Thoracic aorta (tissue), 2 donors: ENCODE measurements around the gene B4GALT2. TPM values are rescaled to one million over a fixed set of nuclear protein-coding genes. Genes with fewer than 3 reads are reported as not detected.

ENCODE experiments used
- ATAC-seq: fragments of 150-250 bp; one replicate; pipeline ENCODE4 v1.8.0; 2017; ENCODE audit warnings: low read depth; ENCODE audit not compliant: insufficient number of reproducible peaks, low FRiP score
- DNase-seq: peaks from one replicate; pipeline ENCODE4 v3.0.0-alpha.2; 2020; ENCODE audit warnings: low spot score
- H3K27ac ChIP-seq, 2 donors: fragments of 200-600 bp; sonication (generic); 1 replicate in 1 of 2; 2 replicates in 1 of 2; pipeline ENCODE4 v1.5.1; 2016; ENCODE audit warnings: mild to moderate bottlenecking in 2 of 2, moderate library complexity in 2 of 2
- H3K27me3 ChIP-seq: fragments of 200-600 bp; sonication (generic); replicated peaks from 2 replicates; pipeline ENCODE4 v1.6.0; 2016; ENCODE audit warnings: mild to moderate bottlenecking; ENCODE audit not compliant: insufficient read depth
- H3K36me3 ChIP-seq: fragments of 200-600 bp; sonication (generic); one replicate; pipeline ENCODE4 v1.5.1; 2016
- H3K4me1 ChIP-seq, 2 donors: fragments of 200-600 bp; sonication (generic); 1 replicate in 1 of 2; 2 replicates in 1 of 2; pipeline versions ENCODE4 v1.5.1 to v1.6.0; 2016; ENCODE audit warnings: low read depth in 2 of 2, mild to moderate bottlenecking in 1 of 2; ENCODE audit not compliant: control insufficient read depth in 1 of 2
- H3K4me3 ChIP-seq: fragments of 200-600 bp; sonication (generic); 2 replicates; pipeline ENCODE4 v1.5.1; 2016; ENCODE audit warnings: mild to moderate bottlenecking
- H3K9me3 ChIP-seq: fragments of 200-600 bp; sonication (generic); 2 replicates; pipeline ENCODE4 v1.5.1; 2016
- total RNA-seq, 2 donors: library from RNA; depleted of rRNA; stranded (reverse); fragments of >200 nt; gene quantifications; one replicate each; pipeline versions ENCODE4 v1.1.0 to v1.2.3, GENCODE V29; 2016
- TF ChIP-seq, protein P1 (sequence below): fragments of 200-600 bp; sonication (generic); IDR thresholded peaks from one replicate; pipeline ENCODE4 v1.5.1; 2019; ENCODE audit warnings: antibody characterized with exemption

B4GALT2 gene
- total RNA-seq, 2 donors from 2014 or later, result 34.8 to 51.6 TPM

DNA sequence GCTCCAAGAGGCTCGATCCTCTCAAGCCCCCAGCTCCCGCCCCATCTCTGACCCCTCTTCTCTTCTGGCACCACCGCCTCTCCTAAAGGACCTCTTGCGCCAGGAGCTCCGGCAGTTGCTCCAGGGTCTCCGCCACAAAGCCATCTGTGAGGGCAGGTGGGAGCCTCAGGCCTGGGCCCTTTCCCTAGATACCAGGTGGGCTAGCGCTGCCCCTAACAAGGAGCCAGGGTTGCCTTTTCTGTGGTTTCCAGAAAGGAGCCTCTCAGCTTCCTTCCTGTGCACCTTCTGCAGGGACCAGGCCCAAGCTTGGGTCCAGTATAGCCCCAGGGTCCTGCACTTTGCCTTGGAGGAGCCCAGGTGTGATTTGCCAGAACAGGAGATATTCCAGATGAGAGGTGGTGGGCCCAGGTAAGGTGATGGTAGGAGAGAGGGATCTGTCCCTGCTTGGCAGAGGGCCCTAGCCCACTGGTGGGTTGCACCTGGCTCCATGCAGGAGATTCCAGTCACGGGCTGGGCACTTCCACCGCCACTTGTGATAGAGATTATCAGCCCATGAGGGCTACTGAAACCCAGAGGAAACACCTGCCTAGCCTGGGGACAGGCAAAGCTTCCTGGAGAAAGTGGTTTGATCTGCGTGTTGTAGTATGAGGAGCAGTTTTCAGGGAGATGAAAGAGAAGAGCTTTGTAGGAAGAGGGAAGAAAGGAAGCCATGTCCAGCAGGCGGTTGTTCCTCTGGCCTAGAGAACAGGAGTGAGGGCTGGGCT is 13.4 kb downstream of the B4GALT2 start:
- peaks cover 13 to 34% of the 10 kb centered on the region in 2 donors for H3K4me1 ChIP-seq
- H3K9me3 ChIP-seq, result no peaks in the 10 kb centered on the region
- peak overlapping the region; percentile 70 to 84 for H3K27ac ChIP-seq
- H3K36me3 ChIP-seq, result no peaks in the 10 kb centered on the region
- ATAC-seq, result no peak
- TF ChIP-seq, protein P1, sequence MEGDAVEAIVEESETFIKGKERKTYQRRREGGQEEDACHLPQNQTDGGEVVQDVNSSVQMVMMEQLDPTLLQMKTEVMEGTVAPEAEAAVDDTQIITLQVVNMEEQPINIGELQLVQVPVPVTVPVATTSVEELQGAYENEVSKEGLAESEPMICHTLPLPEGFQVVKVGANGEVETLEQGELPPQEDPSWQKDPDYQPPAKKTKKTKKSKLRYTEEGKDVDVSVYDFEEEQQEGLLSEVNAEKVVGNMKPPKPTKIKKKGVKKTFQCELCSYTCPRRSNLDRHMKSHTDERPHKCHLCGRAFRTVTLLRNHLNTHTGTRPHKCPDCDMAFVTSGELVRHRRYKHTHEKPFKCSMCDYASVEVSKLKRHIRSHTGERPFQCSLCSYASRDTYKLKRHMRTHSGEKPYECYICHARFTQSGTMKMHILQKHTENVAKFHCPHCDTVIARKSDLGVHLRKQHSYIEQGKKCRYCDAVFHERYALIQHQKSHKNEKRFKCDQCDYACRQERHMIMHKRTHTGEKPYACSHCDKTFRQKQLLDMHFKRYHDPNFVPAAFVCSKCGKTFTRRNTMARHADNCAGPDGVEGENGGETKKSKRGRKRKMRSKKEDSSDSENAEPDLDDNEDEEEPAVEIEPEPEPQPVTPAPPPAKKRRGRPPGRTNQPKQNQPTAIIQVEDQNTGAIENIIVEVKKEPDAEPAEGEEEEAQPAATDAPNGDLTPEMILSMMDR, result no peak
- DNase-seq, result no peak
- H3K4me3 ChIP-seq, result peak overlapping the region; percentile 77
- no peaks in the 10 kb centered on the region for H3K27me3 ChIP-seq

DNA sequence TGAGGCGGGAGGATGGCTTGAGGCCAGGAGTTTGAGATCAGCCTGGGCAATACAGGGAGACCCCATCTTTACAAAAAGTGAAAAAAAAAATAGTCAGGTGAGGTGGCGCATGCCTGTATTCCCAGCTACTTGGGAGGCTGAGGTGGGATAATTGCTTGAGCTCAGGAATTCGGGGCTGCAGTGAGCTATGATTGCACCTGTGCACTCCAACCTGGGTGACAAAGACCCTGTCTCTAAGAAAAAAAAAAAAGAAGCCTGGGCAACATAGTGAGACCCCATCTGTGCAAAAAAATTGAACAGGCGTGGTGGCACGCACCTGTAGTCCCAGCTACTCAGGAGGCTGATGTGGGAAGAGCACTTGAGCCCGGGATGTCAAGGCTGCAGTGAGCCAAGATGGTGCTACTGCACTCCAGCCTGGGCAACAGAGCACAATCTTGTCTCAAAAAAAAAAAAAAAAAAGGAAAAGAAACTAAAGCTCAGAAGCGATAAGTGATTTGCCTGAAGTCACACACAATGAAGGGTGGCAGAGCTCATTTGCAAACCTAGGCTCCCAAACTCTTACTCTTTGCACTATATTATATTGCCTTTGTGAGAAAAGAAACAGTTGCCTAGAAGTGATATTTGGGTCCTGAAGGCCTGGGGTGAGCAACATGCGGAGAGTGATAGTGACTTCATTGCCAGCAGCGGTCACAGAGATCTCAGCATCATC is 14.3 kb downstream of the B4GALT2 start:
- TF ChIP-seq, protein P1, result no peak
- Histone ChIP-seq H3K27ac (no peak overlapping the region), H3K9me3 (no peaks in the 10 kb centered on the region), H3K27me3 (no peaks in the 10 kb centered on the region), H3K4me1 (peaks cover 13 to 36% of the 10 kb centered on the region in 2 donors), H3K4me3 (no peak overlapping the region), H3K36me3 (no peaks in the 10 kb centered on the region)
- ATAC-seq (no peak), DNase-seq (no peak)

DNA sequence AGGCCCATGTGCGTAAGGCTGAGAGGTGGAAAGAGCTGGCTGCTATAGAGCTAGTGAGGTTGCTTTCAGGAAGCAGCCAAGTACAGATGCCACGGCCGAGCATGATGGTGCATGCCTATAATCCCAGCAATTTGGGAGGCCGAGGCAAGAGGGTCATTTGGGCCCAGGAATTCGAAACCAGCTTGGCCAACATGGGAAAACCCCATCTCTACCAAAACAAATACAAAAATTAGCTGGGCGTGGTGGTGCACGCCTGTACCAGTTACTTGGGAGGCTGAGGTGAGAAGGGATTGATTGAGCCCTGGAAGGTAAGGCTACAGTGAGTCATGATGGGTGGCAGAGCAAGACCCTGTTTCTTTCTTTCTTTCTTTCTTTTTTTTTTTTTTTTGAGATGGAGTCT is 15.1 kb downstream of the B4GALT2 start:
- ATAC-seq, result no peak
- no peaks in the 10 kb centered on the region for H3K9me3 ChIP-seq
- H3K4me1 ChIP-seq, result peaks cover 13 to 36% of the 10 kb centered on the region in 2 donors
- TF ChIP-seq, protein P1, result no peak
- DNase-seq, result no peak
- no peak overlapping the region for H3K27ac ChIP-seq
- H3K36me3 ChIP-seq, result no peaks in the 10 kb centered on the region
- no peak overlapping the region for H3K4me3 ChIP-seq
- no peaks in the 10 kb centered on the region for H3K27me3 ChIP-seq

DNA sequence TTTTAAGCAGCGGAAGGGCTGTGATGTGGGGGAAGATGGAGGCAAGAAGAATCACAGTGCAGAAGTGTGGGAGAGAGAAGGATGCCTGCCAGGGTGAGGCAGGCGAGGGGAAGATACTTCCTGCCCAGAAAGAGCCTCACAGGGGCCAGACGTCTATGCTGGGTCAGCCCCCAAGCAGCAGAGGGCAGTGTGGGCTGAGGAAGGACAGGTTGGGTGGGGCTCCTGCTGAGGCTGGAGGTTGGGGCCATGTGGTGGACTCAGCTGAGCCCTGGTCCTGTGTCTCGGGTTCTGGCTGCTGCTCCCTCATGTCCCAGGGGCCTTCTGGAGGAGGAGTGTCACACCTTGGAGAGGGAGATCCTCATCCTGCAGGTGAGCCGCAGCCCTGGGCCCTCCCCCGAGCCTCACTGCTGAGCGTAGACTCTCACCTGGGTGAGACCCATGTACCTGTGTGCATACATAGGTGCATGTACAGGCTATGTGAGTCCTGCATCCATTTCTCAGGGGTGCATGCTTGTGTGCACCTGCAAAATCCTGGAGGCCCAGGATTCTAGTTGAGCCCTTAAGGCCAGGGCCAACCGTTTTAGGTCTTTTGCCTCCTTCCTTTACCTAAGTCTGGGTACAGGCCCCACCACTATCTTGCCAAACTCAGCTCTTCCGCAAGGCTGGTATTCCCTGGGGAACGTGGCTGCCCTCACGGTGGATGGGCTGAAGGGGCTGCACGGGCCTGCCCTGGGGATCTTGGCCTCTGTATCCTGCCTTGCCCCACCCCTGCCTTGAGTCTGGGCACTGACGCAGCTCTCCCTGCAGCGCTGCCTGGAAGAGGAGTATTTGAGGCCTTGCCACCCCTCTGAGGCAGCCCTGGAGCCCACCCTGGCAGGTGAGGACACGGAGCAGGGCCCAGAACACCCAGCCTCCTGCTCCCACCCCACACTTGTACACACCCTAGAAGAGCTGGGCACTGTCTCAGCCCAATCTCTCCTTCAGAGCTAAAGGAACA is 16.1 kb downstream of the B4GALT2 start:
- H3K36me3 ChIP-seq, result no peaks in the 10 kb centered on the region
- DNase-seq, result no peak
- peaks cover 13 to 36% of the 10 kb centered on the region in 2 donors for H3K4me1 ChIP-seq
- no peak overlapping the region for H3K4me3 ChIP-seq
- H3K9me3 ChIP-seq, result no peaks in the 10 kb centered on the region
- no peak overlapping the region for H3K27ac ChIP-seq
- TF ChIP-seq, protein P1, result no peak
- no peak for ATAC-seq
- H3K27me3 ChIP-seq, result no peaks in the 10 kb centered on the region
